Stimulated activated CD4-positive, alpha-beta T cell treated with anti-CD3 and anti-CD28 coated beads, TNF-alpha, amount 100 ng/mL, for 1 hour (primary cell): ENCODE data around the gene ZNF536.
"Not testable (repeated sequence)": the region's sequence is repeated elsewhere in the genome, so short reads cannot be mapped to it uniquely, and the experiment has no call there.

Experiments
- DNase-seq, 3 donors: peaks; one replicate each; pipeline ENCODE4 v3.0.0-alpha.2; 2020; ENCODE audit warnings: low read depth in 3 of 3, low spot score in 1 of 3

The ZNF536 gene

DNA sequence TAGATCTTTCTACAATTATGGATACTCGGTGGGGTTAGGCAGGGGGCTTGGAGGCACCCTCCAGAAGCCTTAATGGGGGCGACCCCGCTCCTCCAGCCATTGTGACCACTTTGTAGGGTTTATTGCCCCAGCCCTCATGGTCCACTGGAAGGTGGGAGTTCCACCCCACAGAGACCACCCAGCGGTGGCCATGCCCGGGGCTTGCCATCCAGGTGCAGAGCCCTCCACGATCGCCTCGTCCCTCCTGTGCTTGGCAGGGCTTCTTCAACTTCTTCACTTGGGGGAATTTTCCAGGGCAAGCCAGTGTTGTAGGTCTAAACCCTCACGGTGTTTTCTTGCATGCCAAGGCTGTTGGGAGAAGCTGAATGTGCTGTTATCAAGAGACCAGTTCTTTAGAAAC, 16.1 kb downstream of the ZNF536 start:
- DNase-seq: no peak

DNA sequence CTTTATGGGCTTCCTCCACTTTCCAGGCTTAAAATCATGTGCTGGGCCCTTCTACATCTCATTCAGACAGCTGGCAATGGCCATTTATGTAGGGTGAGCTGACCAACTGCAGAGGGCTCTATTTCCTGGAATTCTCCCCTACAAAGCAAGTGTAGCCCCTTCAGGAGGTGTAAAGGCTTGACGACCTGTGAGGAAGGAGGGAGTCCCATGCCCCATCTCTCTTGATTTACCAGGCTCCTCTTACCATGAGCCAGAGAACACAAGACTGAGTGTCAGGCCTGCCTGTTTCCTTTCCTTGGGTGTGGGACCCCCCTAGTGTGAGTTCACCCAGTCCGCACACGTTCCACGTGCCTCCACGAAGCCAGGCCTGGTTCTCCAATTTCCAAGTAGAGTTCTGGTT, 16.6 kb downstream of the ZNF536 start:
- DNase-seq: no peak

DNA sequence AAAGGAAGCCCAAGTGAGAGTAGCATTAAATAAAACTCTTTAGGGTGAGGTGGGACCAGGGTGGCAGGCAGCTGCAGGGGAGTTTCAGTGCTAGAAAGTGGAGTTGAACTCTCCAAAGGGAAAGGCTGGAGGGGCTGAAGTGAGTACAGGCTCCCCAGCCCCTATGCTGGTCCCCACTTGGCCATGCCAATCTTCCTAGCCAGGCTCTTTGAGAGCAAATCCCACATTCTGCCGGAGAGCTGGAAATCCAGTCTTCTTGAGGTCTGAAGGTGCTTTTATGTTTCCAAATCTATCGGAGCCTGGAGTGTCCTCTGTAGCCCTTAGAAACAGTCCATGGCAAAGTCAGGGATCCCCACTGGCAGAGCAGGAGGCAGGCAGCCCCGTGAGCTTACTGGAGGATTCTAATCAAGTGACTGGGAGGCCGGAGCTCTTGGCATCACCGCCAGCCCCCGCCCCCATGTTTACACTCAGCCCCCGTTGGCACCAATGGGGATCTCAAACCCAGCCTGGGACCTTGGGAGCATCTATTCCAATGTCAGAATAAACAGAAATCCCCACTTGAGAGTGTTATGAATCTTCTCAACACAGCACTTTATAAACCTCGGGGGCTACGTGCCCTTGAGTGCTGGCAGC, 18.3 kb downstream of the ZNF536 start:
- DNase-seq: no peak

DNA sequence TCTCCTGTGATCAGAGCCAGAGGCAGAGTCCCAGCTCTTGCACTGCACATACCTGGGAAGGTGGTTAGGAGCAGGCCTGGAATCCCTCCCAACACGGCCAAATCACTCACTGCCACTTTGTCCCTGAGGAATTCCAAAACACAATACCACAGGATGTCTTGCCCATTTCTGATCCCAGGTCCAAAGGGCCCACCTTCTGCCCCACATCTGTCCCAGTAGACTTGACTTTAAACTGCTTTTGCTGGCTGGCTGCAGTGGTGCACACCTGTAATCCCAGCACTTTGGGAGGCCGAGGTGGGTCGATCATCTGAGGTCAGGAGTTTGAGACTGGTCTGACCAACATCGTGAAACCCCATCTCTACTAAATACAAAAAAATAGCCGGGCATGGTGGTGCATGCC, 18.9 kb downstream of the ZNF536 start:
- DNase-seq: no peak

DNA sequence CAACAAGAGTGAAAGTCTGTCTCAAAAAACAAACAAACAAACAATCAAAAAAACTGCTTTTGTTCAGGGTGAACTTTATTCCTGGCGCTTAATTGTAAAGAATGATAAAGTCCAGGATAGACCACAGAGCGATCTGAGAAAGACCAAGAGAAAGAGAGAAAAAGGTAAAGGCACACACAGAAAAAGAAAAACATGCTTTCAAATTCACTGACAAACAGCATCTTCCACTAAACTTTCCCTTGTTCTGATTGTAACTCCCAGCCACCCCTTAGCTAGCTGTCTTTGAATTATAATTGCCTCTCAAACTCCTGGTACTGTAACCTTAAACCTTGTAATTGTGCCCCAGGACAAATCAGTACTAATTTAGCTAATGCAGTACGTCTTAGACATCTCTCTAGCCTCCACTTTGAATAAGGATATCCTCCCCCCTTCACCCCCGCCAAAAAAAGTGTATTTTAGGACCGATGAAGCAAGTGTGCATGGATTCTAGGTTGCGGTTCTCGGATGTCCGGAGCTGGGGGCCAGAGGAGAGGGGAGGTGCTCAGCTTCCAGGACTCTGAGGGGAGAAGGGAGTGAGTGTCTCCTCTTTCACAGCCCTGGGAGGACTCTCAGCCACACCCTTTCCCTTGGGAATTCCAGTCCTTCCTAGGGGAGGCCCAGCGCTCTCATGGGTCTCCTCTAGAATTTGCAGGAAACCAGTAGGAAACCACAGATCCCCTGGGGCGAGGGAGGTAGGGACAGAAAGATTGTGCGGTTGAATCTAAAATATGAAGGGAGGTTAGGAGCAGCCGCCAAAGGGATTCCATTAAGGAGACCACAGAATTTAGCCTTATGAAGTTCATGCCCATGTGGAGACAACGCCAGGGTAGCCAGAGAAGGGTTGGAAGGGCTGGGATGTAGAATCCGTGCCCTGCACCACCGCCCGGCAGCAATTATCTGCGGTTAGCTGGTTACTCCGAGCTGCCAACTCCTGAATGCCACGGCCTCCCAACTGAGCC, 19.7 kb downstream of the ZNF536 start:
- DNase-seq: no peak

DNA sequence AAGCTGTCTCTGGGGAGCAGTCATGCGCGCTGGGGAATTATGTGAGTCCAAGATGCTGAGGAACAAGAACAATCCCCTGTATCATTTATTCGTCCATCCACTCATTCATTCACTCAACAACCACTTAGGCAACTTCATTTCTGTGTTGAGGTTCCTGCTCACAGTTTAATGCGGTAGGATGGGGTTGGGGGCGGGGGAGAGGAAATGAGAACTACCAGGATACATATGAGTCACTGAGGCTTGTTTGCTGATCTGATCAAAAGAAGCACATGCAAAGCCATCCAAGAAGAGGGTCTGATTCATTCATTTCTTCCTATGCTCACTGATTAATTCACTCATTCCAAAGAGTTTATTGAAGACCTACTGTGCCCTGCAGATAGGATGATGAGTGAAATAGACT, 20.9 kb downstream of the ZNF536 start:
- DNase-seq: no peak

DNA sequence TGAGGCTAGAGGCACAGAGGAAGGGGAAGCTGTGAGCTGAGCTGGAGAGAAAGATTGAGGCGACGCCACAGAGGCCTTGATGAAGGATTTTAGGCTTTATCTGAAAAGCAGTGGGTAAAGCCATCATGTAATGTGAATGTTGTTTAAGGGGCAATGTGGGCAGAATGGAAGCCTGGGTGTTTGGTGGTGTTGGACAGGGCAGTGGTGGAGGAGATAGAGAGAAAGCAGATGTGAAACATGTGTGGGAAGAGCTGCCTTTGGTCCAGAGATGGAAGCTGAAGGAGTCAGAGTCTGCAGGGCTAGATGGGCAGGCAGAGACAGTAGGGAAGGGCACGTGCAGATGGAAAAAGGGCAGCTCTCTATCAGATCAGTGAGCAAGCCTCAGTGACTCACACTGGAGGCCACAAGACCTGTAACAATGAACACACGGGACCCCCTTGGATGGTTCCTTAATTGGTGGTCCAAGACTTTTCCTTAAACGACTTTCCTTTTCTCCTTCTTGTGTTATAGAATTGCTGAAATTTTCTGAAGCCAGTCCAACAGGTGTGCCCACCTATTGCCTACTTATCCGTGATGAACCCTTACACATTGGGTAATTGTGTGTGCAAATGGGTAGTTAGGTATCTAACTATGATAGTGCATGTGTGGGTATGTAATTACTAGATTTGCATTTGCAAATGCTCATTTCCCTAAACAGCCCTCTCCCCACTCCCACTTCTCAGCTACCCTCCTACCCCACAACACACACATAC, 21.7 kb downstream of the ZNF536 start:
- no peak for DNase-seq

DNA sequence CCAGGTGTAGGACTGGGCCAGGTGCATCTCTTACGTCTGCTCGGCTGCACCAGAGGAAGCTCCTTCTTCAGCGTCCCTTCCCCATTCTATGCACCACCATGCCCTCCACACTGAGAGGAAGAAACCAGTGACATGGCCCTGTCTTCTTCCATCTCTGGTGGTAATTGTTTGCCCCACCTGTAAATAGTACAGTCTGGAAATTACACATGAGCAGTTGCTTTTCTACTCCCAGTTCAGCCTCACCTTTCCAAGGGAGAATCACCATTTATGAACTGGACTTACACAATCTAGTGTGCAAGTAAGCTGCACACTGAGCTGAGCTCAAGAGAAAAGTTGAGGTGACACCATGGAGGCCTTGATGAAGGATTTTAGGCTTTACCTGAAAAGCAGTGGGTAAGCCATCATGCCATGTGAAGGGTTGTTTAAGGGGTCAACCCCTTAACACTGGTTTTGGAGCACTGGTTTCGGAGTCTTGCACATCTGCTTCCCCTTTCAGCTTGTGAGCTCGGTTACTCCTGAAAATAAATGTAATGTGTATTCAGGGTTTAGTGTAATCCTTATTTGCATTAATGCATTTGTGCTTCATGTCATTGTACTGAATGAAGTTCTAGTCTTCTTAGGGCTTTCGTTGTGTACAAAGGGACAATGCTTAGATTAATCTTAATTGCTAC, 22.4 kb downstream of the ZNF536 start:
- DNase-seq: no peak

DNA sequence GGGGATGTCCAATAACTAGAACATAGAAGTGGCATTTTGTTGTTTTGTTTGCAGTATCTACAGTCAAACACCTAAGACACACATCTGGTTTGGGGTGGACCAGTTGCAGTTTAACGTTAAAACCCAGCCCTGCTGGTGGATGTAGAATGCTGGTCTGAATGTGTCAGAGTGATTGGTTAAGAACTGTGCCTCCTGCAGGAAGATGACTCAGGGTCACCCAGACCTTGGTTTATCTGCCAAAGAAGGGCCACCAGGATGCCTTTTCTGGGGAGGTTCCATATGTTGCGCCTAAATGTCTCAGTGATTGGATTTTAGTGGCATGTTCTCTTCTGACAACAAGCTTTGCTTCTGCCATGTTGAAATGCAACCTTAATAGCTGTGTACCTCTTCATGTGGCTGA, 23.1 kb downstream of the ZNF536 start:
- DNase-seq: no peak

DNA sequence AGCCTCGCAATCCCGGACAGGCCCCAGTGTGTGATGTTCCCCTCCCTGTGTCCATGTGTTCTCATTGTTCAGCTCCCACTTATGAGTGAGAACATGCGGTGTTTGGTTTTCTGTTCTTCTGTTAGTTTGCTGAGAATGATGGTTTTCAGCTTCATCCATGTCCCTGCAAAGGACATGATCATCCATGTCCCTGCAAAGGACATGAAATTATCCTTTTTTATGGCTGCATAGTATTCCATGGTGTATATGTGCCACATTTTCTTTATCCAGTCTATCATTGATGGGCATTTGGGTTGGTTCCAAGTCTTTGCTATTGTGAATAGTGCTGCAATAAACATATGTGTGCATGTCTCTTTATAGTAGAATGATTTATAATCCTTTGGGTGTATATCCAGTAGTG, 26.4 kb downstream of the ZNF536 start:
- DNase-seq: not testable (repeated sequence)

DNA sequence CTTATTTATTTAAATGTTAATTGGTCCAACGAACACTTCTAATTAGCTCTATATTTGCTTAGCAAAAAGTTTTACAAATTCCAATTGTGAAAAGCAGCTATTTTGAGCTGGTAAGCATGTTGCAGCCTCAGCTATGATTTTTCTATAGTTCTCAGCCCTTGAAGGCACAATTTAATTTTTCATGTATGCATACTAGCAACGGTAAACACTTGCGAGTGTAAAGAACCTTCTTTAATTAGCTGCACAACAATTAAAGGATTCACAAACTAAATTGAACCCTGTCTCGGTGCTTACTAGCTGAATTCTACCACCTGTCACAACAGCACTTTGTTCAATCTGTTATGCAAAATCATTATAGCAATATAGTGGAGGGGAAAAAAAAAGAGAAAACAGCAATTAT, 29.8 kb downstream of the ZNF536 start:
- no peak for DNase-seq

DNA sequence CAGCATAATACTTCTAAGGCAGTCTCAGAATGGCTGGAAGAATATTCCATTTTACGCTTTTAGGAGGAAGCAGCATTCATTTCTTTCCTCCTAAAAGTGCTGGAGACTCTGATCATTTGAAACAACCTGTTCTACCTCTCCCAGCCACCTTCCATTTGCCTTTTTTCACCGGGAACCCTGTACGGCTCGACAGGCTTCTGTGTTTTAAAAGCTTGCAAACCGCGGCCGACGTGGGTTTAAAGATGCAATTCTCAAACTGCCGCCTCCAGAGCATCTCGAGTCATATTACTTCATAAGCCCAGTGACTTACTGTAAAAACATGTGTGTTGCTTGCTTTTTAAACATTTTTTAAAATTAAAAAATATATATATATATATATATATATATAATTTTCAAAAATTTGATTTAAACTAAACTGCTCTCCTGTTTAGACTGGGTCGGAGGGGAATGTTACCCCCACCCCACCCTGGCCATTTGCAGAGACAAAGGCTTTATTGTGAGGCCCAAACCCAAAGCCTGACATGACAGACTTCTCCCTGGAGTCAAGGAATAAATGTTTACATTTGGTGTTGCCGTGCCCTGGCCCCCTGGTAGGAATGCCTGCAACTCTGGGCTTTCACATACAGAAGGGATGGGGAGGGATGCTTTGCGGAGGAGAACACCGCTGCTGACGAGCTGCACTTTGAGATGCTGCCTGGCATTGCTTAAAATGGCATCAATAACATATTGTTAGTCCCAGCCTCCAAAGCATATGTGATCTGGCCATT, 30.4 kb downstream of the ZNF536 start:
- DNase-seq: no peak

DNA sequence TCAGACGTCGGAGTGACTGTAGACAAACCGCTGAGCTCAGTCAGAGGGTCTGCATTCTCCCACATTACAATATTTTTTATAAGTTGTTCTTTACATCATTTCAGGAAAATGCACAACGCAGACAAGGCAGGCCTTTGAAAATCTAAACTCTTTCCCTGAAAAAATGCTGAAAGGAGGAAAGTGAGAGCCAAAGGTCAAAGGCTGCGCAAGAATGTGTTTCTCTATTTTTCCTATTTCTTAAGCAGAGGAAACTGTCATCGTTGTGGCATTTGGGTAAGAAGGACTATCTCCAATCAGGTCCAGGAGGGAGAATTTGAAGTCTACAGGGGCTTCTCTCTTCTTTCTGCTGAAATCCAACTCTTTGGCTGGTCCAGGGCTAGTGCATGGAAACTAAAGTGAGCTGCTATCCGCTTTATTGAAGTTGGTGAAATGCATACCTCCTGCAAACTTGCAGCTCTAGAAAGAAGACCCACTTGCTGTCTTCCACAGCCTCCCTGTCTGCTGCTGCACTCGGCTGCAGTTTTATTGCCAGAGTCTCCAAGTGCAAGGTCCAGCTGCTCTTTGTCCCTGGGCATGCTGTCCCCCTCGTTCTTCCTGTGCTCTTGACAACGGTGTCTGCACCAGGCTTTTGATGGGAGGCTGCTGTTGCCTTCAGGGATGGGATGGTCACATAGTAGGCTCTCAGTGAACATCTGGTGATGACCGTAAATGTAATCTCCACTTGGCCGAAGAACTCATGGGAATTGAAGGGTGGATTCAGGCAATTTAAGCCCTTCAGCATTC, 31.2 kb downstream of the ZNF536 start:
- no peak for DNase-seq

DNA sequence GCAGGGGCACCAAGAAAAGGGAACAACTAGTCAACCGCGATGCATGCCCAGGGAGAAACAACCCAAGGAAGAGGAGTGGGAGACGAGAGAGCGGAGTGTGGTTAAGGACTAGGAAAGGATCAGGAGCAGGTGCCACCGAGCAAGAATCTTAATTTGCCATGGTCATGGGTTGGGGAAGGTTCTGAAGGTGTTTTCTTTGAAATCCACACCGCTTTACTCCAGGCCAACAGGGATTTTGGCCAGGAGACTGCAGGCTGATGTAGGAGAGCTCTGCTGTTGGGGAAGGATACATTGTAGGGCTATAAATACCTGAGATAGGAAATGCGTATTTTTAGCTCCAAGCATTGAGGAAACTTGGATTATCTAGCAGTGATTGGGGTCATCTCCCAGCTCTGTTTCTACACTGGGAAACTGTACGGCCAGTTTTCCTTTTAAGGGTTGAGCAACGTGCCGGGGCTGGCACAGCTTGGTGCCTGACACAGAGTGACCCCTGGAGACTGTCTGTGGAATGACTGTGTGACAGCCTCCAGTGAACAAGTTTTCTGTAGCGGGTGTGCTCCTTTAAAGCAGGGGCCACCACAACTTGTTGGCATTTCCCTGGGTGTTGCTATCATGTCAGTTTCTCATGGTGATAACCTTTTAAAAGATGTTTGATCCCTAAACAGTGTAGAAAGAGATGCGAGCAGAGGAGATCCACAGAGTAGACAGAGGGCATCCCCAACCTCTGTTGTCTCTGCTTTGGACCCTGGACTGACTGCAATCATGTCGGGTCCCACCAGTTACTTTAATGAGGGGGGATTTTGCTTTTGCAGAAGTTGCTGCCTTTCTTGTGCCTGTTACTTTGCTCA, 34.3 kb downstream of the ZNF536 start:
- no peak for DNase-seq

DNA sequence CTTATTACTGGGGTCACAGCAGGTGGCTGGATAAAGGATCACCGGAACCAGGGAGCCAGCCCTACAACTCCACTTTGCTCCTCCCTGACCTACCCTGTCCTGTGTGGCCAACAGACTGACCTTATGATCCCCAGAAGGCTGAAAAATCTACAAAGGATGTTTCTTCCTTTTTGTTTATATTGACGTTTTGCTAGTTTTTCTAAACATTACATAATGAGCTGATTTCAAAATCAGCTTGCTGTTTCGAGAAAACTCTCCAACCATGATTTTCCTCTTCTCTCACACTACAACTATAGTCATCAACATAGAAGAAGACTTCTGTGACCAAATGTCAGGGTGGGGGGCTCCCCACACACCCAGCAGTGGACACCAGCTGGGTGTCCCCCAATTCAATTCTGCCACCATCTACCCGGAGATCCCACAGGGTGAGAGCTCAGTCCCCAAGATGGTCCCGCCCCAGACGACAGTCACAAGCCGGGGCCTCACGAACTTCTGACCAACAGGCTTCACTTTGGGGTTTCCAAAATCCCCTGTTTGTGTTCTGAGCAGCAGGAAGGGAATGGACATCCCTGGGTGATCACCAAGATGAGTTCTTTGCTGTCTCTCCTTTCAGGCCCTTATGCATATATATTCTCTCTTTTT, 35.0 kb downstream of the ZNF536 start:
- no peak for DNase-seq

DNA sequence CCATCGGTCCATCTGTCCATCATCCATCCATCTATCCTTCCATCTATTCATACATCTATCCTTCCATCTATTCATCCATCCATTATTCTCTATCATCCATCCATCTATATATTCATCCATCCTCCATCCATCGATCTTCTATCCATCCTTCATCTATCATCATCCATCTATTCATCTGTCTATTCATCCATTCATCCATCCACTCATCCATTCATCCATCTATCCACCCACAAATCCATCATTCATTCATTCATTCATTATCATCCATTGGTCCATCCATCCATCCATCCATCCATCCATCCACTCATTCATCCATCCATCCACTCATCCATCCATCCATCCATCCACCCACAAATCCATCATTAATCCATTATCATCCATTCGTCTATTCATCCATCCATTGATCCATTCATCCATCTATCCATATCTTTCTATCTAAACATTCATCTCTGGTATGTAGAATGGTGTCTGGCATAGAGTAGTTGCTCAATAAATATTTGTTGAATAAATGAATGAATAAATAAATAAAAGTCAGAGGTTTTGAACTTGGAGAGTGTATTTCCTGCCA, 36.6 kb downstream of the ZNF536 start:
- no peak for DNase-seq

DNA sequence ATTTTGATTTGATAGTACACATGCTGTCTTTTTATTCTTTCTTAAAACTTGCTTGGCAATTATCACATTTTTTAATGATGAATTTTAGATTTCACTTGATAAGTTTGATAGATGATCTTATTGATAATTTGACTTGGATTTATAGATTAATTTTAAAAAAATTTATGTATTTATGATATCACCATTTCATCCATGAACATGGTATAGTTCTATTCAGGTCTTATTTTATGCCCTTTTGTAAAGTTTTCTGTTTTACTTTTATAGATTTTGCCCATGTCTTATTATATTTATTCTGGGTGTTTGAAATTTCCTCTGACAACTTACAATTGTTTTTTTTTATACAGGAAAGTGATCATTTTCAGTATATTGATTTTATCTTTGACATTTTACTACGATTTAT, 39.5 kb downstream of the ZNF536 start:
- DNase-seq: no peak

DNA sequence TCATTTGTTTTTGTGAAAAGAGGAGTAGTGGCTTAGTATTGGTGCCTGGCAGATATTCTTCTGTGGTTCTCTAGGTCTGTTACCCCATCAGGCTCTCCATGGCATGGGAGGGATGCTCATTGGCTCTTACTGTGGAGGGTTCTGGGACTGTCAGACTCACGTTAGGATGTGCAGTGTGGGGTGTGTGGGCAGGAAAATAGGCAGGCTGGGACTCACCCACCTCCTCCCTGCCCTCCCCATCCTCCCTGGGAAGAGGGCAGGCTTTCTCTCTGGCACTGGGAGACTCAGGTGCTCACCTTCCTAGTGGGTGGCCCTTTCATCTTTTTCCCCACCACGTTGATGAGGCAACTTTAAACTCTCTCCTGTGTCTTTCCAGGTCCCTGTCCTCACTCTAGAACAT, 44.2 kb downstream of the ZNF536 start:
- DNase-seq: no peak
